NT2/D1 (cell line): ENCODE results near the gene NME7.
"Not testable (repeated sequence)": the region's sequence is repeated elsewhere in the genome, so short reads cannot be mapped to it uniquely, and the experiment has no call there.

Source experiments
- DNase-seq: peaks from one replicate; pipeline ENCODE4 v3.0.0-alpha.2; 2011; ENCODE audit warnings: low read depth, low spot score
- H3K27me3 ChIP-seq: 2 replicates; pipeline ENCODE4 v1.6.0; 2011; ENCODE audit warnings: mild to moderate bottlenecking; ENCODE audit not compliant: insufficient read length, insufficient read depth
- H3K36me3 ChIP-seq: 2 replicates; pipeline ENCODE4 v1.6.1; 2011; ENCODE audit warnings: mild to moderate bottlenecking, low read length, mixed read lengths; ENCODE audit not compliant: insufficient read depth, insufficient read length
- H3K4me1 ChIP-seq: 2 replicates; pipeline ENCODE4 v1.5.1; 2011; ENCODE audit not compliant: insufficient read depth, insufficient read length
- H3K4me3 ChIP-seq: 2 replicates; pipeline ENCODE4 v1.5.1; 2011; ENCODE audit warnings: low read depth; ENCODE audit not compliant: insufficient read length
- H3K9ac ChIP-seq: 2 replicates; pipeline ENCODE4 v1.6.0; 2011; ENCODE audit warnings: low read depth; ENCODE audit not compliant: insufficient read length
- H3K9me3 ChIP-seq: 2 replicates; pipeline ENCODE4 v1.5.1; 2011; ENCODE audit warnings: mild to moderate bottlenecking, low read length; ENCODE audit not compliant: insufficient read depth
- SUZ12 ChIP-seq: IDR thresholded peaks from 2 replicates; pipeline ENCODE4 v1.6.1; 2011; ENCODE audit not compliant: insufficient read length, insufficient read depth; ENCODE audit errors: extremely low read depth
- YY1 ChIP-seq: IDR thresholded peaks from 2 replicates; pipeline ENCODE4 v1.6.1; 2011; ENCODE audit not compliant: insufficient read length, insufficient read depth
- ZNF274 ChIP-seq: IDR thresholded peaks from 2 replicates; pipeline ENCODE4 v1.6.1; 2011; ENCODE audit warnings: mild to moderate bottlenecking, low read depth, low read length

NME7 gene

DNA sequence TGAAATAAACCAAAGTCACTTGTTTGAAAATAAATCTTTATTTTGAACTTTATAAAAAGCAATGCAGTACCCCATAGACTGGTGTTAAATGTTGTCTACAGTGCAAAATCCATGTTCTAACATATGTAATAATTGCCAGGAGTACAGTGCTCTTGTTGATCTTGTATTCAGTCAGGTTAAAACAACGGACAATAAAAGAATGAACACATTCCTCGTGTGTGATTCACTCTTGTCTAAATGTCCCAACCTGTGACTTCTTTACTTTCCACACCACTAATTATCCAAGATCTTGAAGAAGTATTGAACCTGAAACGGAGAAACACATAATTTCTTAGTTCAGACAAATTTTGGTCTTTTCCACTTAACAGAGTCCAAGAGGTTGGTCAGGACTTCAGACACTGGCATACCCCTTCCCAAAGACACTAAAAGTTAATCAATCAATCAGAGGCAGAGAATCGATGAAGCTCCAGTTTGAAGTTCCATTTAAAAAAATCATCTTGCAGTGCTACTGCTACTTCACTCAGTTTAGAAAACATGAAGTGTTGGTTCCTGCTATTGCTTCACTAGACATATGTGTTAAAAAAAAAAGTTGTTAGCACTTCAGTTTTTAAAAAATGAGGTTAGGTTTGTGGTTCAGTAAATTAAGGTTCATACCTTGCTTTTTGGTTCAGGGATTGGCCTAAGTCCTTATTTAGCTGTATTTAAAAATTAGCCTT, 234.9 kb downstream of the NME7 start:
- H3K9ac ChIP-seq: no peak overlapping the region
- no peak overlapping the region for H3K4me3 ChIP-seq
- no peaks in the 10 kb centered on the region for H3K27me3 ChIP-seq
- H3K9me3 ChIP-seq: no peaks in the 10 kb centered on the region
- peaks cover 50% of the 10 kb centered on the region for H3K36me3 ChIP-seq
- DNase-seq: no peak
- no peaks in the 10 kb centered on the region for H3K4me1 ChIP-seq
- TF ChIP-seq YY1: no peak
- TF ChIP-seq ZNF274: no peak
- no peak for TF ChIP-seq SUZ12

DNA sequence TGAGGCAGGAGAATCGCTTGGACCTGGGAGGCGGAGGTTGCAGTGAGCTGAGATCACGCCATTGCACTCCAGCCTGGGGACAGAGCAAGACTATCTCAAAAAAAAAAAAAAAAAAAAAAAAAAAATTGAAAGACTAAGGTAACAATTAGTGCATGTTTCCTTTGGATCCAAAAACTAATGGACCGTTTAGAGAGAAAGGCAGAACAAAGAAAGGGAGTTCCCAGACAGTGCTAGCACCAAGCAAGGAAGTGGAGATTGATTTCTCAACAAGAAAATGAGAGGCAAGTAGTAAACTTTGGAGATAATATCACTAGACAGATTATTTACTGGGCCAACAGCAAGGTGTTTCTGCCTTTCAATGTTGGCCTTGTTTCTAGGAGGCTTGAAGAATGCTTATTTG, 236.9 kb downstream of the NME7 start:
- Histone ChIP-seq H3K4me3 (no peak overlapping the region), H3K9ac (no peak overlapping the region), H3K27me3 (no peaks in the 10 kb centered on the region), H3K9me3 (no peaks in the 10 kb centered on the region), H3K36me3 (peaks cover 70% of the 10 kb centered on the region), H3K4me1 (no peaks in the 10 kb centered on the region)
- DNase-seq: no peak
- TF ChIP-seq YY1 (no peak), SUZ12 (no peak), ZNF274 (no peak)

DNA sequence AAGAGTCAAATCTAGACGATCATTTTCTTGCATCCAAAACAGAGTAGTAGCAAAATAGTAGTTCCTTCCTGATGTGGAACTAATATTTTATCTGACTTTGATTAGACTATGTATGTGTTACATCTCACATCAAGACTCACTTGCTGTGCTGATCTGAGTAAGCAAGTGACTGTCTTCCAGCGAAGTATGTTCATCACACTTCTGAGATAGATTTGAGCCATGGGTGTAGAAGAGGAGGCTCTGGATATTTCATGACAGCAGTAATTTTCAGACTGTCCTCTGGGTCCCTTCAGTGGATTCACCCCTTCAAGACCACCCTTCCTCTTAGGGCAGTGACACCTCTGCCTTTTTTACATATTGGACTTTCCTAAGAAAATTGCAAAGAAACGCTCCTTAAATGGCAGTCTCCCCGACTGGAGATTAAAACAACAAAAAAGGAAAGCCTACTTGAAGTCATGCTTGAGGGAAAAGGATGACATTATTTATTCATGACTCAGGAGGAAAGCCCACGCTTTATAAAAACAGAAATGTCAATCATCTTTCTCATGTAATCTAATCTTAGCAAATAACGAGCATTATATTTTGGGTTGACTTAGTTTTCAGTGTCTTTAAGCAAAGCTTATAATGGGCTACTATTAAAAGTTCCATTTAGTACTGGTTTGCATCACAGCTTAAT, 238.3 kb downstream of the NME7 start:
- Histone ChIP-seq H3K27me3 (no peaks in the 10 kb centered on the region), H3K9ac (no peak overlapping the region), H3K4me3 (no peak overlapping the region), H3K36me3 (peaks cover 83% of the 10 kb centered on the region), H3K9me3 (no peaks in the 10 kb centered on the region), H3K4me1 (no peaks in the 10 kb centered on the region)
- TF ChIP-seq SUZ12 (no peak), ZNF274 (no peak), YY1 (no peak)
- no peak for DNase-seq

DNA sequence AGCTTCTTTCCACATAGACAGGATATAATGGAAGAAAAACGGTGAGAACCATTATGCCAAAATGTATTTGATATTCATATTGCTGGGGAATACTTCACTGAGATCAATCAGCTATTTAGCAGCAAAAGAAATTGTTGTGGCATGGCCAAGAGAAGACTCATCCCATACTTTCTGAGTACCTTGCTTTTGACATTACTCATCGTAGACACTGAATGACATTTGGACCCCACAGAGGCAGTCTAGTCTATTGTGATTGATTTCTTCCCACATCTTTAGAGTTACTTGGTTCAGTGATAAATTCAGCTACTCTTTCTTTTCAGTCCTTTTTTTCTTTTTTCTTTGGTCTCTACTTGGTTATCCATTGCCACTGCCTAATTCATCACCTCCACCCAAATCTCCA, 239.0 kb downstream of the NME7 start:
- TF ChIP-seq ZNF274 (no peak), SUZ12 (no peak), YY1 (no peak)
- Histone ChIP-seq H3K4me1 (no peaks in the 10 kb centered on the region), H3K9ac (no peak overlapping the region), H3K36me3 (peaks cover 80% of the 10 kb centered on the region), H3K9me3 (no peaks in the 10 kb centered on the region), H3K27me3 (no peaks in the 10 kb centered on the region), H3K4me3 (no peak overlapping the region)
- DNase-seq: no peak

DNA sequence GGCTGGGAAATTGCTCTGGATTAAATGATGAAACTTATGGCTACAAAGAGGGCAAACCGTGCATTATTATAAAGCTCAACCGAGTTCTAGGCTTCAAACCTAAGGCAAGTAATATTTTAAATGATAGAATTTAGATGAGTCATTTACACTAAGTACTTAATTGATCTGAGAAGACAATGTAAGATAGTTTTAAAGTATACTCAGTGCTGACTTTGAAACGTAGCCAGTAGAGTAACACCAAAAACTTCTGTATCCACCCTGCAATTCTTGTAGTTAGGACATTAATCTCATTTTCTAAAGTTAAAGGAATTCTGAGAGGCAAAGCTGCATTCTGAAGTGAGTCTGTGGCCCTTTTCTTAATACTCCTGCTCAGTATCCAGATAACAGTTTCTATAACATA, 240.3 kb downstream of the NME7 start:
- H3K4me3 ChIP-seq: no peak overlapping the region
- H3K36me3 ChIP-seq: peaks cover 77% of the 10 kb centered on the region
- no peak overlapping the region for H3K9ac ChIP-seq
- H3K4me1 ChIP-seq: no peaks in the 10 kb centered on the region
- DNase-seq: no peak
- H3K27me3 ChIP-seq: no peaks in the 10 kb centered on the region
- H3K9me3 ChIP-seq: no peaks in the 10 kb centered on the region
- TF ChIP-seq SUZ12: no peak
- no peak for TF ChIP-seq YY1
- TF ChIP-seq ZNF274: no peak

DNA sequence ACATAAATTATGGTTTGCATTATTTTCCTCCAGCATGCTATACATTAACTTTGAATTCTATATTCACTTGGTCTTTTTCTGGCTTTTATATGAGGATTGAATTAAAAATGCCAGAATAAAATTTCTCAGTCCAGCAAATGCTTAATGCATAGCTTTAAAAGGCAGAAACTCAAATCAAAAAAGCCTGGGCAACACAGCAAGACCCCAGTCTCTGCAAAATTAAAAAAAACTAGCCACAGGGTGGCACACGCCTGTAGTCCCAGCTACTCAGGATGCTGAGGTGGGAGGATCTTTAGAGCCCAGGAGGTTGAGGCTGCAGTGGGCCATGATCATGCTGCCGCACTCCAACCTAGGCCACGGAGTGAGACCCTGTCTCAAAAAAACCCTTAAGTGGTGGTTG, 241.3 kb downstream of the NME7 start:
- no peaks in the 10 kb centered on the region for H3K27me3 ChIP-seq
- no peaks in the 10 kb centered on the region for H3K4me1 ChIP-seq
- no peak for DNase-seq
- TF ChIP-seq SUZ12 (no peak), ZNF274 (no peak), YY1 (no peak)
- H3K36me3 ChIP-seq: peaks cover 85% of the 10 kb centered on the region
- H3K9me3 ChIP-seq: no peaks in the 10 kb centered on the region
- H3K4me3 ChIP-seq: no peak overlapping the region
- no peak overlapping the region for H3K9ac ChIP-seq

DNA sequence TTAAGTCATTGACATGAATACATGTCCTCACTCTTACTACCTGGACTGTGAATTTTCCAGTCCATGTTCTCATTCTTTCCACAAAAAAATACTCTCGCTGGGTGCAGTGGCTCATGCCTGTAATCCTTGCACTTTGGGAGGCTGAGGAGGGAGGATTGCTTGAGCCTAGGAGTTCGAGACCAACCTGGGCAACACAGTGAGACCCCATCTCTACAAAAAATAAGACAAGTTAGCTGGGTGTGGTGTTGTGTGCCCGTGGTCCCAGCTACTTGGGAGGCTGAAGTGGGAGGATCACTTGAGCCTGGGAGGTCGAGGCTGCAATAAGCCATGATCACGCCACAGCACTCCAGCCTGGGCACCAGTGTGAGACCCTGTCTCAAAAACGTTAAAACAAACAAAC, 242.0 kb downstream of the NME7 start:
- H3K4me3 ChIP-seq, H3K9me3 ChIP-seq, DNase-seq, H3K27me3 ChIP-seq, H3K4me1 ChIP-seq, H3K9ac ChIP-seq: not testable (repeated sequence)
- peaks cover 80% of the 10 kb centered on the region for H3K36me3 ChIP-seq

DNA sequence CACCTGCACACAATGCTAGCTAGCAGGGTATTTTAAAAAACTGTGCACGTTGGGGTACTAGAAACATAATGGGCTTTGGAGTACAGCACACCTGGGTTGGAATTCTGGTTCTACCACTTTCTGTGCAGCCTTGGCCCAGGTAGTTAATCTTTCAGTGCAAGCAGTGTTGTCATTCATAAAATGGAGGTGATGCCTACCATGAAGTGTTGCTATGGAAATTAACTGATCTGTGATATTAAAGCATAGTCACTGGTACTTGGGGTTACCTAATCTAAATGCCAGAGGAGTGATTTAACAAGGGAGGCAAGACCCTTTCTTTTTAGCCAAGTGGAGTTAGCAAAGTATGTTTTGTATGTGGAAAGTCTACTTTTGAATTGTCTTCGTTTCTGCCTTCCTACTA, 243.1 kb downstream of the NME7 start:
- peaks cover 77% of the 10 kb centered on the region for H3K36me3 ChIP-seq
- TF ChIP-seq SUZ12: no peak
- TF ChIP-seq YY1: no peak
- no peak for TF ChIP-seq ZNF274
- no peaks in the 10 kb centered on the region for H3K4me1 ChIP-seq
- no peaks in the 10 kb centered on the region for H3K9me3 ChIP-seq
- no peak overlapping the region for H3K4me3 ChIP-seq
- no peaks in the 10 kb centered on the region for H3K27me3 ChIP-seq
- DNase-seq: no peak
- no peak overlapping the region for H3K9ac ChIP-seq
